HCT116 (cell line): ENCODE results near the gene ASB3. TPM values are rescaled to one million over a fixed set of nuclear protein-coding genes. Genes with fewer than 3 reads are reported as not detected.

ENCODE experiments used
- ATAC-seq: fragments of 200-7000 bp; cut with Tn5 transposase; 2 replicates; pipeline ENCODE4 v1.9.1; 2020; ENCODE audit warnings: mild to moderate bottlenecking, moderate library complexity
- BruUV-seq: library from RNA; stranded (reverse); fragments of 400-500 nt; replicated peaks from 2 replicates; lab custom pipeline; 2021; lab: Mats Ljungman, UMichigan
- CTCF ChIA-PET: fragments of 300-600 bp; sonication (Branson Sonifier 250); formaldehyde crosslinking; loops from one replicate; lab custom pipeline; 2021; ENCODE audit warnings: antibody characterized with exemption; lab: Charles Lee
- POLR2A ChIA-PET: fragments of 300-600, 350-600 bp; sonication (Branson Sonifier 250); formaldehyde crosslinking; loops from one replicate; lab custom pipeline; 2021; ENCODE audit warnings: antibody characterized with exemption; lab: Charles Lee
- RAD21 ChIA-PET, 2 experiments: fragments of 300-600 bp; sonication (Branson Sonifier 250); formaldehyde crosslinking; loops; one replicate each; lab custom pipeline; 2023; ENCODE audit warnings: low total read pairs in 2 of 2; ENCODE audit not compliant: uncharacterized antibody in 2 of 2, unreplicated experiment in 2 of 2, low non-redundant PET in 1 of 2; lab: Charles Lee
- DNase-seq: peaks from one replicate; pipeline ENCODE4 v3.0.0-alpha.2; 2010; ENCODE audit warnings: low read depth, low spot score
- H2AFZ ChIP-seq: fragments of 200-600 bp; shearing (Covaris generic), sonication (generic); 2 replicates; pipeline ENCODE4 v1.6.1; 2017; ENCODE audit warnings: low read depth, mixed run types, mixed read lengths, antibody characterized with exemption, low read length; ENCODE audit not compliant: poor library complexity, severe bottlenecking
- H3K27ac ChIP-seq: 2 replicates; pipeline ENCODE4 v1.5.1; 2012; ENCODE audit warnings: low read depth, low read length
- H3K27me3 ChIP-seq: fragments of 200-600 bp; sonication (generic); 2 replicates; pipeline ENCODE4 v1.6.1; 2016; ENCODE audit warnings: mixed run types, low read length, mixed read lengths; ENCODE audit not compliant: insufficient read depth
- H3K36me3 ChIP-seq, 2 experiments: fragments of 200-500 bp in 1 of 2; fragments of 200-600 bp in 1 of 2; sonication (Bioruptor generic) in 1 of 2; sonication (generic) in 1 of 2; 2 replicates each; pipeline versions ENCODE4 v1.5.1 to v1.6.1; 2014 to 2016; ENCODE audit warnings: low read length in 2 of 2, inconsistent platforms in 1 of 2, mixed read lengths in 1 of 2, mixed run types in 1 of 2; ENCODE audit not compliant: insufficient read depth in 2 of 2, control insufficient read depth in 1 of 2
- H3K4me1 ChIP-seq, 2 experiments: fragments of 200-600 bp in 1 of 2; sonication (generic) in 1 of 2; 2 replicates each; pipeline versions ENCODE4 v1.5.1 to v1.6.1; 2012 to 2017; ENCODE audit warnings: low read length in 2 of 2, inconsistent platforms in 1 of 2, mild to moderate bottlenecking in 1 of 2, mixed read lengths in 1 of 2, mixed run types in 1 of 2, moderate library complexity in 1 of 2; ENCODE audit not compliant: insufficient read depth in 2 of 2, control insufficient read depth in 1 of 2
- H3K4me2 ChIP-seq: fragments of 200-600 bp; sonication (generic); 2 replicates; pipeline ENCODE4 v1.6.1; 2017; ENCODE audit warnings: mixed run types, low read length, mixed read lengths
- H3K4me3 ChIP-seq, 2 experiments: fragments of 200-600 bp in 1 of 2; sonication (generic) in 1 of 2; replicated peaks in 1 of 2; 2 replicates each; pipeline ENCODE4 v1.5.1; 2011 to 2016; ENCODE audit warnings: low read length in 2 of 2, control low read depth in 1 of 2, low read depth in 1 of 2, mild to moderate bottlenecking in 1 of 2, mixed read lengths in 1 of 2, mixed run types in 1 of 2
- H3K79me2 ChIP-seq: fragments of 200-600 bp; sonication (generic); 2 replicates; pipeline ENCODE4 v1.6.1; 2017; ENCODE audit warnings: mild to moderate bottlenecking, mixed run types, low read length, moderate library complexity, mixed read lengths; ENCODE audit not compliant: insufficient read depth
- H3K9ac ChIP-seq: fragments of 200-600 bp; sonication (generic); 2 replicates; pipeline ENCODE4 v1.6.1; 2016; ENCODE audit warnings: low read length, mixed read lengths
- H3K9me2 ChIP-seq: fragments of 200-600 bp; sonication (generic), shearing (Covaris generic); 2 replicates; pipeline ENCODE4 v1.6.1; 2017; ENCODE audit warnings: mixed run types, mild to moderate bottlenecking, moderate library complexity; ENCODE audit not compliant: insufficient read depth
- H3K9me3 ChIP-seq, 2 experiments: fragments of 200-500 bp in 1 of 2; fragments of 200-600 bp in 1 of 2; sonication (Bioruptor generic) in 1 of 2; sonication (generic) in 1 of 2; 2 replicates each; pipeline ENCODE4 v1.6.1; 2014 to 2017; ENCODE audit warnings: low read length in 2 of 2, mixed read lengths in 2 of 2, inconsistent platforms in 1 of 2, low read depth in 1 of 2, mild to moderate bottlenecking in 1 of 2, mixed run types in 1 of 2, moderate library complexity in 1 of 2; ENCODE audit not compliant: control insufficient read depth in 1 of 2, insufficient read depth in 1 of 2
- H4K20me1 ChIP-seq: fragments of 200-600 bp; sonication (generic), shearing (Covaris generic); 2 replicates; pipeline ENCODE4 v1.6.1; 2017; ENCODE audit warnings: mixed run types, mild to moderate bottlenecking, moderate library complexity; ENCODE audit not compliant: insufficient read depth
- ATF3 ChIP-seq: IDR thresholded peaks from 2 replicates; pipeline ENCODE4 v1.6.1; 2012
- CEBPB ChIP-seq: IDR thresholded peaks from 2 replicates; pipeline ENCODE4 v1.6.1; 2012; ENCODE audit warnings: low read depth
- EGR1 ChIP-seq: IDR thresholded peaks from 2 replicates; pipeline ENCODE4 v1.6.1; 2012; ENCODE audit warnings: low read depth
- ELF1 ChIP-seq: IDR thresholded peaks from 2 replicates; pipeline ENCODE4 v1.6.1; 2012; ENCODE audit warnings: low read depth, borderline replicate concordance
- EZH2 ChIP-seq: fragments of 200-600 bp; sonication (generic); IDR thresholded peaks from 2 replicates; pipeline ENCODE4 v1.6.1; 2017; ENCODE audit warnings: antibody characterized with exemption, mixed run types
- EZH2phosphoT487 ChIP-seq: fragments of 200-600 bp; IDR thresholded peaks from 2 replicates; pipeline ENCODE4 v1.6.1; 2018; ENCODE audit warnings: antibody characterized with exemption, borderline replicate concordance
- FOSL1 ChIP-seq: IDR thresholded peaks from 2 replicates; pipeline ENCODE4 v1.6.1; 2012; ENCODE audit warnings: low read depth
- JUND ChIP-seq: IDR thresholded peaks from 2 replicates; pipeline ENCODE4 v1.6.1; 2012
- POLR2A ChIP-seq: IDR thresholded peaks from 2 replicates; pipeline ENCODE4 v1.7.0; 2011; ENCODE audit warnings: borderline replicate concordance; ENCODE audit not compliant: insufficient read depth, insufficient read length; ENCODE audit errors: extremely low read depth
- POLR2AphosphoS5 ChIP-seq: IDR thresholded peaks from 2 replicates; pipeline ENCODE4 v1.6.1; 2011; ENCODE audit warnings: mild to moderate bottlenecking, low read depth, low read length, moderate library complexity
- RAD21 ChIP-seq: IDR thresholded peaks from 2 replicates; pipeline ENCODE4 v1.6.1; 2012; ENCODE audit warnings: low read depth, mild to moderate bottlenecking
- REST ChIP-seq: IDR thresholded peaks from 2 replicates; pipeline ENCODE4 v1.6.1; 2012; ENCODE audit warnings: low read depth
- SIN3A ChIP-seq: IDR thresholded peaks from 2 replicates; pipeline ENCODE4 v1.6.1; 2012; ENCODE audit warnings: low read depth
- YY1 ChIP-seq: IDR thresholded peaks from 2 replicates; pipeline ENCODE4 v1.6.1; 2011; ENCODE audit warnings: low read length, low read depth, moderate library complexity, mild to moderate bottlenecking; ENCODE audit not compliant: insufficient replicate concordance; ENCODE audit errors: extremely low read depth
- ZBTB33 ChIP-seq: IDR thresholded peaks from 2 replicates; pipeline ENCODE4 v1.6.1; 2011; ENCODE audit warnings: mild to moderate bottlenecking, low read length, moderate library complexity; ENCODE audit not compliant: insufficient replicate concordance; ENCODE audit errors: extremely low read depth
- ZNF274 ChIP-seq: fragments of 200-500 bp; sonication (Bioruptor generic); IDR thresholded peaks from 2 replicates; pipeline ENCODE4 v1.6.1; 2014; ENCODE audit warnings: mild to moderate bottlenecking, low read depth, low read length, inconsistent platforms
- intact Hi-C: fragments of 100-400 bp; cut with micrococcal nuclease; formaldehyde crosslinking; loops from 2 replicates; pipeline ENCODE4 v1.10.0; 2022
- total RNA-seq: library from RNA; stranded (reverse); gene quantifications from one replicate; pipeline ENCODE4 v1.2.1, GENCODE V29; 2021; ENCODE audit not compliant: unreplicated experiment

The ASB3 gene
- total RNA-seq, 1 experiment from 2014 or later = 17.3 TPM

- H3K9me2 ChIP-seq = no peaks in the 10 kb centered on the region
- H2AFZ ChIP-seq = no peak overlapping the region
- H3K36me3 ChIP-seq = peaks cover 0 to 12% of the 10 kb centered on the region in 2 experiments; a peak in 3 of 4 replicates
- ChIA-PET POLR2A (no interaction called here), CTCF (no interaction called here), RAD21 (interaction anchor here in 1 of 2 experiments (0.7 kb wide), 1 partner anchor 496 kb away, joined by 3 read pairs; no protein-coding TSS in a partner anchor)
- DNase-seq = no peak
- no peaks in the 10 kb centered on the region for H3K9me3 ChIP-seq
- H3K27ac ChIP-seq = no peak overlapping the region
- H3K27me3 ChIP-seq = no peaks in the 10 kb centered on the region
- intact Hi-C loops = no loop called here
- H3K4me1 ChIP-seq = no peaks in the 10 kb centered on the region
- no peak for ATAC-seq
- no TSS peak for BruUV-seq
- H3K79me2 ChIP-seq = no peaks in the 10 kb centered on the region
- TF ChIP-seq EZH2phosphoT487 = no peak
- no peak for TF ChIP-seq ZNF274
- no peak for TF ChIP-seq CEBPB
- no peak for TF ChIP-seq EGR1
- no peak for TF ChIP-seq POLR2AphosphoS5
- no peak for TF ChIP-seq FOSL1
- TF ChIP-seq ZBTB33 = no peak
- no peak for TF ChIP-seq POLR2A
- no peak for TF ChIP-seq ATF3
- TF ChIP-seq EZH2 = no peak
- no peak for TF ChIP-seq JUND
- TF ChIP-seq RAD21 = no peak
- no peak for TF ChIP-seq SIN3A
- no peak for TF ChIP-seq ELF1
- no peak for TF ChIP-seq YY1
- no peak for TF ChIP-seq REST
- H3K4me2 ChIP-seq = no peak overlapping the region
- H3K4me3 ChIP-seq = no peak overlapping the region
- H3K9ac ChIP-seq = no peak overlapping the region
- H4K20me1 ChIP-seq = no peaks in the 10 kb centered on the region
These were observed 15.9 kb upstream of the ASB3 start for GRCh38 chr2:53802617-53803151.
